Measurements from ENCODE around the gene NMT1.
A peak's percentile ranks its signal among the peaks of the same experiment; 100 is the strongest.
"Not testable (repeated sequence)": the region's sequence is repeated elsewhere in the genome, so short reads cannot be mapped to it uniquely, and the experiment has no call there.

Gene NMT1

GRCh38 chr17:45038728-45039634 is 22.1 kb upstream of the NMT1 start:
- no peak for DNase-seq

GRCh38 chr17:45040459-45040858 is 20.7 kb upstream of the NMT1 start:
- no peak for DNase-seq

GRCh38 chr17:45042346-45043120 is 18.6 kb upstream of the NMT1 start:
- DNase-seq: no peak

- no peak for DNase-seq
Observed at GRCh38 chr17:45043813-45044540, 17.1 kb upstream of the NMT1 start.

GRCh38 chr17:45046537-45047125 is 14.5 kb upstream of the NMT1 start:
- no peak for DNase-seq

- no peak for DNase-seq
Observed at GRCh38 chr17:45048795-45049563, 12.1 kb upstream of the NMT1 start.

- DNase-seq: no peak
Observed at GRCh38 chr17:45050481-45051059, 10.5 kb upstream of the NMT1 start.

GRCh38 chr17:45051060-45051719 is 9.9 kb upstream of the NMT1 start, which contains the start of gene DCAKD:
TSS of gene DCAKD (minus strand) at chr17:45051632. CDS start at chr17:45034885, 16,747 bp downstream.
- DNase-seq: peak; percentile 89 to 92

- DNase-seq: not testable (repeated sequence)
Observed at GRCh38 chr17:45051720-45052051, 9.4 kb upstream of the NMT1 start.

GRCh38 chr17:45052052-45052772 is 8.9 kb upstream of the NMT1 start:
- peak; percentile 14 to 27 for DNase-seq

- no peak for DNase-seq
Observed at GRCh38 chr17:45060382-45060796, 728 bp upstream of the NMT1 start.

GRCh38 chr17:45061606-45062205 is 589 bp downstream of the NMT1 start:
- no peak for DNase-seq

GRCh38 chr17:45063198-45063597 is 2.1 kb downstream of the NMT1 start:
- no peak for DNase-seq

GRCh38 chr17:45067637-45068036 is 6.5 kb downstream of the NMT1 start:
- no peak for DNase-seq

- DNase-seq: no peak
Observed at GRCh38 chr17:45070001-45070400, 8.9 kb downstream of the NMT1 start.

GRCh38 chr17:45070809-45071208 is 9.7 kb downstream of the NMT1 start:
- no peak for DNase-seq

- no peak for DNase-seq
Observed at GRCh38 chr17:45073414-45074070, 12.4 kb downstream of the NMT1 start.

GRCh38 chr17:45077643-45078042 is 16.5 kb downstream of the NMT1 start:
- DNase-seq: no peak

- DNase-seq: no peak
Observed at GRCh38 chr17:45081047-45081703, 20.1 kb downstream of the NMT1 start.
